ENCODE data around the gene TFAP2B. TPM values are rescaled to one million over a fixed set of nuclear protein-coding genes. Genes with fewer than 3 reads are reported as not detected.

TFAP2B gene
- total RNA-seq, 1 experiment from 2014 or later, result not detected

- in situ Hi-C loops (cut with HindIII; ENCODE audit: low sequenced_read_pairs), result no loop called here
- DNase-seq (ENCODE audit: low spot score), result no peak
These were observed 27.6 kb downstream of the TFAP2B start for GRCh38 chr6:50846144-50846851.

GRCh38 chr6:50846852-50847155 is 28.1 kb downstream of the TFAP2B start:
- in situ Hi-C loops (cut with HindIII; ENCODE audit: low sequenced_read_pairs), result no loop called here

GRCh38 chr6:50847890-50848594 is 29.4 kb downstream of the TFAP2B start:
- no peak for DNase-seq (ENCODE audit: low spot score)
- in situ Hi-C loops (cut with HindIII; ENCODE audit: low sequenced_read_pairs), result no loop called here

More at GRCh38 chr6:50846852-50847155, 28.1 kb downstream of the TFAP2B start:
- DNase-seq (ENCODE audit: low spot score), result no peak

- in situ Hi-C loops (cut with HindIII; ENCODE audit: low sequenced_read_pairs), result no loop called here
- no peak for DNase-seq (ENCODE audit: low spot score)
These were observed 30.5 kb downstream of the TFAP2B start for GRCh38 chr6:50848989-50849795.

GRCh38 chr6:50849796-50850180 is 31.1 kb downstream of the TFAP2B start:
- DNase-seq (ENCODE audit: low spot score), result no peak
- in situ Hi-C loops (cut with HindIII; ENCODE audit: low sequenced_read_pairs), result no loop called here

- in situ Hi-C loops (cut with HindIII; ENCODE audit: low sequenced_read_pairs), result no loop called here
- no peak for DNase-seq (ENCODE audit: low spot score)
These were observed 31.8 kb downstream of the TFAP2B start for GRCh38 chr6:50850223-50851048.

GRCh38 chr6:50851049-50851845 is 32.6 kb downstream of the TFAP2B start:
- in situ Hi-C loops (cut with HindIII; ENCODE audit: low sequenced_read_pairs), result no loop called here
- no peak for DNase-seq (ENCODE audit: low spot score)

GRCh38 chr6:50853939-50854338 is 35.3 kb downstream of the TFAP2B start:
- no peak for DNase-seq (ENCODE audit: low spot score)
- in situ Hi-C loops (cut with HindIII; ENCODE audit: low sequenced_read_pairs), result no loop called here

GRCh38 chr6:50861692-50862091 is 43.0 kb downstream of the TFAP2B start:
- in situ Hi-C loops (cut with HindIII; ENCODE audit: low sequenced_read_pairs), result no loop called here
- DNase-seq (ENCODE audit: low spot score), result no peak

GRCh38 chr6:50862176-50862575 is 43.5 kb downstream of the TFAP2B start:
- in situ Hi-C loops (cut with HindIII; ENCODE audit: low sequenced_read_pairs), result no loop called here
- no peak for DNase-seq (ENCODE audit: low spot score)

GRCh38 chr6:50864601-50865000 is 45.9 kb downstream of the TFAP2B start:
- in situ Hi-C loops (cut with HindIII; ENCODE audit: low sequenced_read_pairs), result no loop called here
- DNase-seq (ENCODE audit: low spot score), result no peak

- DNase-seq (ENCODE audit: low spot score), result no peak
- in situ Hi-C loops (cut with HindIII; ENCODE audit: low sequenced_read_pairs), result no loop called here
These were observed 49.8 kb downstream of the TFAP2B start for GRCh38 chr6:50868466-50868865.

GRCh38 chr6:50873167-50873566 is 54.5 kb downstream of the TFAP2B start:
- in situ Hi-C loops (cut with HindIII; ENCODE audit: low sequenced_read_pairs), result no loop called here
- DNase-seq (ENCODE audit: low spot score), result no peak

- DNase-seq (ENCODE audit: low spot score), result no peak
- in situ Hi-C loops (cut with HindIII; ENCODE audit: low sequenced_read_pairs), result no loop called here
These were observed 65.7 kb downstream of the TFAP2B start for GRCh38 chr6:50884364-50884763.

GRCh38 chr6:50887112-50887511 is 68.4 kb downstream of the TFAP2B start:
- in situ Hi-C loops (cut with HindIII; ENCODE audit: low sequenced_read_pairs), result no loop called here
- no peak for DNase-seq (ENCODE audit: low spot score)

- in situ Hi-C loops (cut with HindIII; ENCODE audit: low sequenced_read_pairs), result no loop called here
- no peak for DNase-seq (ENCODE audit: low spot score)
These were observed 70.8 kb downstream of the TFAP2B start for GRCh38 chr6:50889497-50889896.

- DNase-seq (ENCODE audit: low spot score), result no peak
- in situ Hi-C loops (cut with HindIII; ENCODE audit: low sequenced_read_pairs), result no loop called here
These were observed 71.3 kb downstream of the TFAP2B start for GRCh38 chr6:50889935-50890334.

GRCh38 chr6:50890579-50890978 is 71.9 kb downstream of the TFAP2B start:
- no peak for DNase-seq (ENCODE audit: low spot score)
- in situ Hi-C loops (cut with HindIII; ENCODE audit: low sequenced_read_pairs), result no loop called here

GRCh38 chr6:50891290-50891689 is 72.6 kb downstream of the TFAP2B start:
- in situ Hi-C loops (cut with HindIII; ENCODE audit: low sequenced_read_pairs), result no loop called here
- DNase-seq (ENCODE audit: low spot score), result no peak

Data from G401 (cell line).